Astrocyte of the cerebellum (primary cell): ENCODE results near the gene TMEM258.

Experiments used
- DNase-seq: peaks from one replicate; pipeline ENCODE4 v3.0.0-alpha.2; 2011; ENCODE audit warnings: low read depth
- H3K4me3 ChIP-seq: 2 replicates; pipeline ENCODE4 v1.5.1; 2011; ENCODE audit warnings: mild to moderate bottlenecking, low read depth, low read length, moderate library complexity
- in situ Hi-C: cut with HindIII; loops from 2 replicates; pipeline ENCODE4 v1.10.0; 2017; ENCODE audit warnings: low sequenced_read_pairs
- TF ChIP-seq, protein P1 (sequence below): IDR thresholded peaks from 2 replicates; pipeline ENCODE4 v1.5.1; 2012; ENCODE audit warnings: low read length, low read depth, moderate library complexity, mild to moderate bottlenecking; ENCODE audit errors: missing control alignments

The TMEM258 gene

DNA sequence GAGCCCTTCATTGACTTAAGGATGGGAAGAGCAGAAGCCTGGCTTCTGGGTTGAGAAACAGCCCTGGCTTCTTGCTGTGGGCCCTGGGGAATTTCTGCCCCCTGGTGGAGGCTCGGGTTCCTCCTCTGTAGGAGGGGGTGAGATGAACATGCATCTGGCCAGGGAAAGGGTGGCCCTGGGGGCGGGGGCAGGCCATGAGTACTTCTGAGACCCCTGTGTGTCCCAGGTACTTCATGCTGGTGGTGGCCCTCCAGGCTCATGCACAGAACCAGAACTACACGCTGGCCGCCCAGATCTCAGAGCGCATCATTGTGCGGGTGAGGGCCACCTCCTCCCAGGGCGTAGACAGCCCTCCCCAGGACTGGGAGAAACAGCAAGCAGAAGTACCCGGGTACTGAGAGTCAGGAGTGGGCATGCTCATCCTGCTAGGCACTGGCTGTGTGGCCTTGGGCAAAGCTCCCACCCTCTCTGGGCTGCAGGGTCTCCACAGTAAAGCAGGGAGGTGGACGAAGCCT, 15.8 kb downstream of the TMEM258 start:
- no peak overlapping the region for H3K4me3 ChIP-seq
- in situ Hi-C loops: no loop called here
- TF ChIP-seq, protein P1, sequence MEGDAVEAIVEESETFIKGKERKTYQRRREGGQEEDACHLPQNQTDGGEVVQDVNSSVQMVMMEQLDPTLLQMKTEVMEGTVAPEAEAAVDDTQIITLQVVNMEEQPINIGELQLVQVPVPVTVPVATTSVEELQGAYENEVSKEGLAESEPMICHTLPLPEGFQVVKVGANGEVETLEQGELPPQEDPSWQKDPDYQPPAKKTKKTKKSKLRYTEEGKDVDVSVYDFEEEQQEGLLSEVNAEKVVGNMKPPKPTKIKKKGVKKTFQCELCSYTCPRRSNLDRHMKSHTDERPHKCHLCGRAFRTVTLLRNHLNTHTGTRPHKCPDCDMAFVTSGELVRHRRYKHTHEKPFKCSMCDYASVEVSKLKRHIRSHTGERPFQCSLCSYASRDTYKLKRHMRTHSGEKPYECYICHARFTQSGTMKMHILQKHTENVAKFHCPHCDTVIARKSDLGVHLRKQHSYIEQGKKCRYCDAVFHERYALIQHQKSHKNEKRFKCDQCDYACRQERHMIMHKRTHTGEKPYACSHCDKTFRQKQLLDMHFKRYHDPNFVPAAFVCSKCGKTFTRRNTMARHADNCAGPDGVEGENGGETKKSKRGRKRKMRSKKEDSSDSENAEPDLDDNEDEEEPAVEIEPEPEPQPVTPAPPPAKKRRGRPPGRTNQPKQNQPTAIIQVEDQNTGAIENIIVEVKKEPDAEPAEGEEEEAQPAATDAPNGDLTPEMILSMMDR: peak; percentile 87
- DNase-seq: no peak

DNA sequence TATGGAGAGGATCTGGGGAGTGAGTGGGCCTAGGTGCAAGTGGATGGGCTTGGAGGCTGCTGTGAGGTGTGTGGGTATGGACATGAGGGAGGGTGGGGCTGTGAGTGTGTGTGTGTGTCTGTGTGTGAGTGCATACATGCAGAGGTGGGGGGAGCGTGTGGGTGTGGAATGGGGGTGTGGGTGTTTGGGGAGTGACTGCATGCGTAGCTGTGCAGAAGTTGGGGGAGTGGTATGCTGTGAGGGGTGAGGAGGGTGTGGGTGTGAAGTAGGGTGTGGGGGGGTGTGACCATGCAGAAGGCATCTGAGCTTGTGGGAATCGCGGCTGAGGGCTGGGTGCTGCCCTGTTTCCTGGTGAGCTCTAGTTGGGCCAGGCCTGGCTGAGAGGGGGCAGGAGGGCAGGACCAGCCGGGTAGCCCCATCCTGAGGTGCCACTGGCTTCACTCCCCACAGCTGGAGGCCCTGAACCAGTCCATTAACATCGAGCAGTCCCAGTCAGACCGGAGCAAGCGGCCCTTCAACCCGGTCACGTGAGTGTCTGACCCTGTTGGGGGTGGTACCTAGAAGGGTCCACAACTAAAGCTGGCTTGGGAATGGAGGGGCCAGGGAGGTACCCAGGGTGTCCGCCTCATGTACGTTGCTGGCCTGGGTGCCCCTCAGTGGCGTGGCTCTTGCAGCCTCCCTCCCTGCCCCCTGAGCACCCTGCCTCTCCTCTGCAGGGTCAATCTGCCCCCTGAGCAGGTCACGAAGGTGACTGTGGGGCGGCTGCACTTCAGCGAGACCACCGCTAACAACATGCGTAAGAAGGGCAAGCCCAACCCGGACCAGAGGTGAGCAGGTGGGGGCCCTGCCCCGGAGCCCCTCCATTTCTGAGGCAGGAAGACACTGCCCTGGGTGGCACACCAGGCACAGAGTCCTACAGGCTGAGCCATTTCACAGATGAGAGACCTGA, 16.5 kb downstream of the TMEM258 start:
- in situ Hi-C loops: no loop called here

DNA sequence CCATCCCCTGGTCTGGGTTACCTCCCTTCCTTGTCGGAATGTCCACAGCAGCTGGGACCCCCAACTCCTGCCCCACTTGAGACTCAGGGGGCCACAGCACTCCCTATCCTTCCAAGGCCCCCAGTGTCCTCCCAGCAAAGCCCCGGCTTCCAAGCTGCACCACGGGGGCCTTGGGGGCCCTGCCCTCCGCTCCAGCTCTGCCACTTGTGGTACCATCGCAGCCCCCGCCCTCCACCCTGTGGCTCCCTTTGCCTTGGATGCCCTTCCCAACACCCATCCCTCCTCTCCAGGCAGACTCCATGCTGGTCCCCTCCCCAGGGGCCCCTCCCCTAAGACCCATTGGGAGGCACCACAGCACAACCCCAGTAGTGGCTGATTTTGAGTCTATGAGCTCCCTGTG, 17.3 kb downstream of the TMEM258 start:
- in situ Hi-C loops: no loop called here
- DNase-seq: no peak
- no peak overlapping the region for H3K4me3 ChIP-seq
- TF ChIP-seq, protein P1: no peak

More for the DNA sequence above, 16.5 kb downstream of the TMEM258 start:
- DNase-seq: no peak
- TF ChIP-seq, protein P1: no peak
- H3K4me3 ChIP-seq: no peak overlapping the region

DNA sequence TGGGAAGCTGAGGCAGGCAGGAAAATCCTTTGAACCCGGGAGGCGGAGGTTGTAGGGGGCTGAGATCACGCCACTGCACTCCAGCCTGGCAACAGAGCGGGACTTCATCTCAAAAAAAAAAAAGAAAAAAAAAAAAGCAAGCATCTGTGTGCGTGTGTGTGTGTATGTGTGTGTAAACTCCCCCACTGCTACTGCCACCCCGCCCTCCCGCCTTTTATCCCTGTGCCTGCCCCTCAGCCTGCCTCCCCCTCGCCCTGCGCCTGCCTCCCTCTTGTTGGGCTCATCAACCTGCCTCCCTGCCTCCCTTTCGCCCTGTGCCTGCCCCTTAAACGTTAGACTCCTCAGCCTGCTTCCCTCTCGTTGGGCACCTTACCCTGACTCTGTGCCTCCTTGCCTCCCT, 18.0 kb downstream of the TMEM258 start:
- in situ Hi-C loops: no loop called here
- TF ChIP-seq, protein P1: no peak
- no peak for DNase-seq
- no peak overlapping the region for H3K4me3 ChIP-seq

DNA sequence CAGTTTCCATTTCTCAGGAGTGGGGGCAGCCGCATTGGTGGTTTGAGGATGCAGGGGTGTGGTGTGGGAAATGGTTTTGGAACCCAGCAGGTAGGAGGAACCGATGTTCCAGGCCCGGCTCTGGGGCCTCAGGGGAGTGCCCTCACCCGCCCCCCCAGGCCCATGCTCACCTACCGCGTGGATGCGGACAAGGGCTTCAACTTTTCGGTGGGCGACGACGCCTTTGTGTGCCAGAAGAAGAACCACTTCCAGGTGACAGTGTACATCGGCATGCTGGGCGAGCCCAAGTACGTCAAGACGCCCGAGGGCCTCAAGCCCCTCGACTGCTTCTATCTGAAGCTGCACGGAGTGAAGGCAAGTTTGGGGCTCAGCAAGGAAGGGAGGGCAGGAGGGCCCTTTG, 18.6 kb downstream of the TMEM258 start:
- no peak for DNase-seq
- no peak overlapping the region for H3K4me3 ChIP-seq
- TF ChIP-seq, protein P1: no peak
- in situ Hi-C loops: no loop called here

DNA sequence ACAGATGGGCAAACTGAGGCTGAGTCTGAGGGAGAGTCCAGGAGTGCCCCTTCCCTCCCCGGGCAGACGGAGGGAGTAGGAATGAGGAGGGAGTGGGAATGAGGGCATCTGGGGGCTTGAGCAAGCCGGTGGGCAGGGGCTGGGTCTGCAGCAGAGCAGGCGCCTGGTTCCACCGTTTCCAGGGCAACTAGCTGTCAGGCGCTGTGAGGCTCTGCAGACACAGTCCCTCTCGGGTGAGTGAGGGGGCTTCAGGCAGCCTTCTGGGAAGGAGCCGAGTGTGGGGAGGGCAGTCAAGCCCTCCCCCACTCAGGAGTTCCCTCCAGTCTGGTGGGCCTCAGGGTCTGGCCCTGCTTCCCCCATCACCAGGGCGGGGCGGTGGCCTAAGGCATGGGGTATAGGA, 19.0 kb downstream of the TMEM258 start:
- no peak for DNase-seq
- in situ Hi-C loops: no loop called here
- TF ChIP-seq, protein P1: no peak
- no peak overlapping the region for H3K4me3 ChIP-seq
